Adipose tissue (tissue), 3 donors: ENCODE measurements around the gene TMPRSS3. TPM values are rescaled to one million over a fixed set of nuclear protein-coding genes. Genes with fewer than 3 reads are reported as not detected.

Experiments
- H3K27ac ChIP-seq: one replicate; pipeline ENCODE4 v1.5.1; 2013; ENCODE audit warnings: low read depth, low read length
- WGBS, 3 donors: extraction: QIAGEN DNeasy Blood & Tissue Kit; methylation state at CpG; one replicate each; pipeline ENCODE4 v1.1.7; 2013; 5-methylcytosine and 5-hydroxymethylcytosine counted together
- polyA plus RNA-seq, 3 donors: library from polyadenylated mRNA; stranded (reverse); fragments of 200-250 nt; gene quantifications; one replicate each; pipeline ENCODE4 v1.2.3, GENCODE V29; 2013
- donor health status: healthy with polysubstance abuse.
- donor health status: Bipolar disorder and iron deficiency.
- donor health status: healthy.

The TMPRSS3 gene
- polyA plus RNA-seq, 3 donors, result 0.45 to 2.0 (median 0.59) TPM

DNA sequence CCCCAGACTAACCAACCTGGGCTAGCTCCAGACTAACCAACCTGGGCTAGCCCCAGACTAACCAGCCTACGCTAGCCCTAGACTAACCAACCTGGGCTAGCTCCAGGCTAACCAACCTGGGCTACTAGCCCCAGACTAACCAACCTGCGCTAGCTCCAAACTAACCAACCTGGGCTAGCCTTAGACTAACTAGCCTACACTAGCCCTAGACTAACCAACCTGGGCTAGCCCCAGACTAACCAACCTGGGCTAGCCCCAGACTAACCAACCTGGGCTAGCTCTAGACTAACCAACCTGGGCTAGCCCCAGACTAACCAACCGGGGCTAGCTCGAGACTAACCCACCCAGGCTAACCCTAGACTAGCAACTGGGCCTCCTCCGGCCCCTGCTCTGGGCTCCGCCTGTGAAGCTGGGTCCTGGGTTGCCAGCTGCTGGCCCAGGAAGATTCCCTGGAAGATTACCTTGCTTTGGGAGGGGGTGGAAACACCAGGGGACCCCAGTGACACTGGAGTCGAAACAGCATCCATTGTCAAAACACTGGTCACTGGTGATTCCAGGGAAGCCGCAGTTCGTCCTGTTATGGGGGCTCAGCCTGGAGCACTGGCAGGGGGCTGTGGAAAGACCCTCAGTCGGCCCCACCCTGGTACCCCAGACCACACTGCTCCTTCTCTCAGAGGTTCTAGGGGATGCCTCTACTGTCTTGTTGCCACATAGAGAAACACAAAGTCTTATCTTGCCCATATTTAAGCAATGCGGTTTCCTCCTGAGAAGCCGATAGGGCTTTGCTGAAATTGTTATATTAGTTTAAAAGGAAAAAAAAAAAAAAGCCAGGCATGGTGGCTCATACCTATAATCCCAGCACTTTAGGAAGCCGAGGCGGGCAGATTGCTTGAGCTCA lies 46.2 kb downstream of the TMPRSS3 start:
- H3K27ac ChIP-seq, result no peak overlapping the region
- 80 to 87% (median 82%) methylated on average over 14 of the region's 14 CpGs for WGBS, 3 donors

DNA sequence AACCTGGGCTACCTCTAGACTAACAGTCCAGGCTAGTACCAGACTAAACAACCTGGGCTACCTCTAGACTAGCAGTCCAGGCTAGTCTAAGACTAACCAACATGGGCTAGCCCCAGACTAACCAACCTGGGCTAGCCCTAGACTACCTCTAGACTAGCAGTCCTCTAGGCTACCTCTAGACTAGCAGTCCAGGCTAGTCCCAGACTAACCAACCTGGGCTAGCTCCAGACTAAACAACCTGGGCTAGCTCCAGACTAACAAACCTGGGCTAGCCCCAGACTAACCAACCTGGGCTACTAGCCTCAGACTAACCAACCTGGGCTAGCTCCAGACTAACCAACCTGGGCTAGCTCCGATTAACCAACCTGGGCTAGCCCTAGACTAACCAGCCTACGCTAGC lies 47.1 kb downstream of the TMPRSS3 start:
- 95 to 100% (median 98%) methylated on average over 2 of the region's 2 CpGs for WGBS, 3 donors
- no peak overlapping the region for H3K27ac ChIP-seq

DNA sequence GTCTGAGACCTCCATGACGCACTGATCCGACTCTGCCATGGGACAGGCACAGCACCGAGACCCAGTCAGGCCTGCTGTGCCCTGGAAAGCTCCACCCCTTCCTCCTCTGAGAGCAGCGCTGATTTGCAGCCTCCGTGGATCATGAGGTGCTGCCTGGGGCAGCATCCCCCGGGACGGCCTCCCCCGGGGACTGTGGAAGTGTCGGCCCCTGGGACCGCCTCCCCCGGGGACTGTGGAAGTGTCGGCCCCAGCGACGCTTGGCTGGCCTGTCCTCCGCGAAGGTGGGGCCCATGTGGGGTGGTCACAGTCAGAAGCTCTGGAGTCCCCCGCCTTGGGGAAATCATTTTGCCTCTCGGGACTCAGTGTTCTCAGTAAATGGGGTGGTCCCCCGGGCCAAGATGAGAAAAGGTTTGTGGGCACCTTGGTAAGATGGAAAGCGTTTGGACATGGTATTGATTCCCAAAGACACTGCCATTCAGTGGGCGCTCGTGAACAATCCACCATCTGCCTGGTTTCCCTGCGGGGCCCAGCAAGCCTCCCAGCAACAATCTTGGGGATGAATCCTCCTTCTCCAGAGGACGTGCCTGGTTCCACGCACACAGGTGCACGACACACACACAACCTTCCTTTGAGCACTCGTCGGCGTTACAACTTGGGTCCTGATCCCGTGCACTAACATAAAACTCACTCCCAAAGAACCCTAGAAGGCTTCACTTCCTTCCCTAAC lies 48.1 kb downstream of the TMPRSS3 start:
- H3K27ac ChIP-seq, result no peak overlapping the region
- WGBS, 3 donors, result 86 to 89% (median 88%) methylated on average over 30 of the region's 30 CpGs

- no peak overlapping the region for H3K27ac ChIP-seq
- WGBS, 3 donors, result 85 to 90% (median 86%) methylated on average over 30 of the region's 30 CpGs
These were observed 48.8 kb downstream of the TMPRSS3 start for GRCh38 chr21:42346866-42347600.

DNA sequence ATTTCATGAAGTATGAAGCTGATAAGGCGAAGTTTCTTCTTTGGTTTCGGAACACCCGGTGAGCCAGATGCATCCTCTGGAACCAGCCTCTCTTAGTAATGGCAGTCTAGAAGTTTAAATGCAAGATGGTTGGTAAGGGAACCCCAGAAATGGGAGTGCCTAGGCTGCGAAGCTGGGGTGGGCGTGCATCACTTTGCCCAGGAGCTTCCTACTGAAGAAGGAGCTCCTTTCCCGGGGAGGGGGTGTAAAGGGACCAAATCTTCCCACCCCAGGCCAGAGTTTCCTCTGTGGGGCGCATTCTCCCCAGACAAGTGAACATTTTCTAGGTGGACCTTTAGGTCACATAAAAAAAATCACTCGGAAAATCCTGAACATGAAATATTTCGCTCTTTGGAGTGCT lies 49.4 kb downstream of the TMPRSS3 start:
- WGBS, 3 donors, result 91 to 93% (median 92%) methylated on average over 9 of the region's 9 CpGs
- H3K27ac ChIP-seq, result no peak overlapping the region

DNA sequence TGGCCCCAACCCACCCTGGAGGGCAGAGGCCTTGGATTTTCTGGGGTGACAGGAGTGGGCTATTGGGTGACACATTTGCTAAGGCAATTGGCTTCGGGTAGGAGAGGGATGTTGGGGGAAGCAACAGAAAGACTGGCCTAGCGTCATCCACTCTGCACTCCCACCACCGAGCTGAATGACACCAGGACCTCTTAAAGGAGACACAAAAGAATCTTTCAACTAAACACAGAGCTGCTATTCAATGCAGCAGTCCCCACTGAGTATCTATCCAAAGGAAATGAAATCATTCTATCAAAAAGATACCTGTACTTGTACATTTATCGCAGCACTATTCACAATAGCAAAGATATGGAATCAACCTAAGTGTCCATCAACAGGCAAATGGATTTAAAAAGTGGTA lies 51.2 kb downstream of the TMPRSS3 start:
- H3K27ac ChIP-seq, result no peak overlapping the region
- 70 to 85% (median 74%) methylated on average over 4 of the region's 4 CpGs for WGBS, 3 donors

GRCh38 chr21:42343963-42344510 lies 51.8 kb downstream of the TMPRSS3 start:
- 86 to 91% (median 87%) methylated on average over 11 of the region's 11 CpGs for WGBS, 3 donors
- no peak overlapping the region for H3K27ac ChIP-seq

DNA sequence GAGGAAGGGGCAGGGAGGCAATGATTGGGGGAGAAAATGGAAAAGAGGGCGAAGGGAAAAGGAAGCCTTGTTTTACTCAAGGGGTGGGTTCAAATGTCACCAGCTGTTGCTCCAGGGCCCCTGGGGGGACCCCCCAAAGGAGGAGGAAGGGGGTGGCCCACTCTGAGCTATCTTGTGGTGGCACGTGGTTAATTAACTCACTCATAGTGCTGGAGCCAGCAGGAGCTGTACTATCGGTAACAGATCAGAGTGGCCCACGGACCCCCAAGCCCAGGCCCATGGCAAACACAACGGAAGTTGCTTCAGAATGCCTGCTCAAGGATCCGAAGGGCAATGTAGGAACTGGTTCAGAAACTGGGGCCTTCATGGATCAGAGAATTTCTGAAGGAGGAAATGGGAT lies 52.3 kb downstream of the TMPRSS3 start:
- 86 to 93% (median 90%) methylated on average over 6 of the region's 6 CpGs for WGBS, 3 donors
- H3K27ac ChIP-seq, result no peak overlapping the region

DNA sequence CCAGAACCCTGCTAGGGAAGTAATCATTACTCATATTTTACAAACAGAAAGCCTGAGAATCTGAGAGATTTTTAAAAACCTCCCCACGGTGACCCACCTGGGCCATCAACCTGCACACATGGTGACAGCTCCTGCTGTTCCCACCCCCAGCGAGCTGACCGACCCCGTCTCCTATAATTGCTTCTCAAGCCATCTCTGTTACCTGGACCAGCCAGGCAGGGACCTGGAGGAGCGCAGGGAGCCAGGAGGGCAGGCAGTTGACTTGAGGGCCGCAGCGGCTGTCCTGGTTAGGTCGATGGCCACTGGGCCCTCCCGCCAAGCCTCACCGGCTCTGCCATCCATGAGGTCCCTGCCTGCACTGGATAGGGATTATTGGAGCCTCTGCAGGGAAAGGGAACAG lies 52.8 kb downstream of the TMPRSS3 start:
- no peak overlapping the region for H3K27ac ChIP-seq
- WGBS, 3 donors, result 81 to 86% (median 84%) methylated on average over 10 of the region's 10 CpGs

- H3K27ac ChIP-seq, result no peak overlapping the region
- WGBS, 3 donors, result 92 to 94% (median 93%) methylated on average over 15 of the region's 15 CpGs
These were observed 53.9 kb downstream of the TMPRSS3 start for GRCh38 chr21:42341776-42342542.

DNA sequence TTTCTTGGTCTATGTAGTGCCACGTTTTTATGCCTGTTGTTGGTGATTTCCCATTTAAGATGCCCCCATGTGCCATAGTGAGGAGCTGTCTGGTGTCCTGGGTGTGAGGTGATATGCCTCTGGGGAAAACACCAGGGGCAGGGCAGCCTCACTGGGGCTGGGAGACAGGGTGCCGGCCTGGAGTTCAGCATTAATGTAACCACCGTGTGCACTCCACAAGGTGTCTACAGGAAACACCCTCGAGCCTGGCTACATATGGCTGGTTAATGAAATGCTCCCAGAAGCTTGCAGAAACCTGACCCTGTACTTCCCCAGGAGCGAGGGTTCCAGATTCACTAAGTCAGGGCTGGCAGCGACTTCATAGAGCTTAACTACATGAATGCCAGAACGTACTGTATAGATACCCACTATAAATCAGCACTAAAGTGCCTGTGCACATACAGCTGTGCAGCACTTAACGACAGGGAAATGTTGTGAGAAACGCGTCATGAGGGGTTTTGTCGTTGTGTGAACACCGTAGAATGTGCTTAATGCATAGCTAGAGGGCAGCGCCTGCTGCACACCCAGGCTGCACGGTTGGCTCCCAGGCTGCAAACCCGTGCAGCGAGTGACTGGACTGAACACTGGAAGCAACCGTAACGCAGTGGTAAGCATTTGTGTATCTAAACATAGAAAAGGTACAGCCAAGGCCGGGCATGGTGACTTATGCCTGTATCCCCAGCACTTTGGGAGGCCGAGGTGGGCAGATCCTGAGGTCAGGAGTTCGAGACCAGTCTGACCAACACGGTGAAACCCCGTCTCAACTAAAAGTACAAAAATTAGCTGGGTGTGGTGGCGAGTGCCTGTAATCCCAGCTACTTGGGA lies 55.4 kb downstream of the TMPRSS3 start:
- 81 to 84% (median 84%) methylated on average over 24 of the region's 24 CpGs for WGBS, 3 donors
- no peak overlapping the region for H3K27ac ChIP-seq

DNA sequence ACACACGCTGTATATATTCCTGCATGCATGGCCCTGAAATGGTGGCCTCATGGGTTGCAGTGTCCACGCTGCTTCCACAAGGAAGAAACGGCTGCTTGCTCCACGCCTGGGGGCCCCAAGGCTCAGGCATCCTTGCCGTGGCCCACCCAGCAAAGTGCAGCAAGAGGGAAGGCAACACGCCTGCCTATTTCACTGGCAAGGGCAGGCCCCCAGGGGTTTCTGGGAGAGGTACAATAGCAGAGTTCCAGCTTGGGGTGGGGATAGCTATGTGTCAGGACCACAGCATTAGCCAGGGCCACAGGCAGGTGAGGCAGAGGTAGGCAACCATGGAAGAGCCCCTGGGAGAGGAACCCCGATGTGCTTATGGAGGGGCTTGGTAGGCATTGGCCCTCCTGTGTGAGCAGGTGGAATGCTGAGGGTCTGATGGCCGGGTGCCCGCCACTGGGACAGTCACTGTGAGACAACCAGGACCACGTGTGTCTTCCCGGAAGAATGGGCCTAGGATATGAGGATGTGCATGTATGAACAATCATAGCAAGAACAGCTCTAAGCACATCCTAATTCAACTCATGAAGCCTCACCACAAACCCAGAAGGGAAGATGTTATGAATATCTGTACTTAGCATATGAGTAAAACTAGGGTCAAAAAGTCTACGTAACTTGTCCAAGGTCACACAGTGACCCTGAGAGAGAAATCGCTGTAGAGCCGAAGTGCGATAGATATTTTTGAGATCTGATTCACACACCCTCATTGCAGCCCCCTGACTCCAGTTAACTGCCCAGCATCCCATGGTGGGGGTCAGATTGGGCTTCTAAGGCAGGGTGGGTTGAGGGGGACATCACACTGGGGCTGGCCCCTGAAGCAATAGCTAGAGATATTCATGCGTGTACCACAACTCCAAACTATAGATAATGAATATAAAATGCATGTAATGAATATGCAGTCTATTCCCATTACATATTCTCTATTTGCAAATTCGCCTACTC lies 56.8 kb downstream of the TMPRSS3 start:
- no peak overlapping the region for H3K27ac ChIP-seq
- 87 to 89% (median 89%) methylated on average over 17 of the region's 17 CpGs for WGBS, 3 donors

- no peak overlapping the region for H3K27ac ChIP-seq
- WGBS, 3 donors, result 35 to 44% (median 39%) methylated on average over 23 of the region's 23 CpGs
These were observed 57.8 kb downstream of the TMPRSS3 start for GRCh38 chr21:42337830-42338728.

DNA sequence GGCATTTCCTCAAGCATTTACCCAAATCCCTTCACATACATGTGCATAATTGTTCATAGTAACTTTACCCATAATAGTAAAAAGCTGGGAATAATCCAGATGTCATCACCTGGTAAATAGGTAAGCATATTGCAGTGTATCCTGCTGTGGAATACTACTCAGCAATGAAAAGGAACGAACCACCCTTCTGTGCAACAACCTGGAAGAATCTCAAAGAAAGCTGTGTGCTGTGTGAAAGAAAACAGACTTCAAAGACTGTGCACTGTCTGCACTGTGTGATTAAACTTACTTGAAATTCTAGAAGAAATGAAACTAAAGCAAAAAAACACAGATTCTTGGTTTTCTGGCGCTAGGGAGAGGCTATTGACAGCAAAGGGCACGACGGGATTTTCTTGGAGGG lies 58.6 kb downstream of the TMPRSS3 start:
- H3K27ac ChIP-seq, result no peak overlapping the region
- WGBS, 3 donors, result 61 to 93% (median 87%) methylated on average over 4 of the region's 4 CpGs

GRCh38 chr21:42336054-42336453 lies 59.8 kb downstream of the TMPRSS3 start:
- no peak overlapping the region for H3K27ac ChIP-seq
- WGBS, 3 donors, result 42 to 55% (median 47%) methylated on average over 10 of the region's 10 CpGs
